ENCODE results near the gene FGL2. TPM values are rescaled to one million over a fixed set of nuclear protein-coding genes. Genes with fewer than 3 reads are reported as not detected.
"Not testable (repeated sequence)": the region's sequence is repeated elsewhere in the genome, so short reads cannot be mapped to it uniquely, and the experiment has no call there.

Gene FGL2
- total RNA-seq, 4 donors from 2014 or later = 1.7 to 5.8 (median 5.4) TPM

GRCh38 chr7:77157446-77157845 is 42.2 kb downstream of the FGL2 start:
- intact Hi-C loops (cut with DNase I; ENCODE audit: low total_unique reads) (no loop called here), in situ Hi-C loops (cut with MboI; ENCODE audit: low sequenced_read_pairs in 4 of 4) (no loop called here)
- TF ChIP-seq, protein P1, sequence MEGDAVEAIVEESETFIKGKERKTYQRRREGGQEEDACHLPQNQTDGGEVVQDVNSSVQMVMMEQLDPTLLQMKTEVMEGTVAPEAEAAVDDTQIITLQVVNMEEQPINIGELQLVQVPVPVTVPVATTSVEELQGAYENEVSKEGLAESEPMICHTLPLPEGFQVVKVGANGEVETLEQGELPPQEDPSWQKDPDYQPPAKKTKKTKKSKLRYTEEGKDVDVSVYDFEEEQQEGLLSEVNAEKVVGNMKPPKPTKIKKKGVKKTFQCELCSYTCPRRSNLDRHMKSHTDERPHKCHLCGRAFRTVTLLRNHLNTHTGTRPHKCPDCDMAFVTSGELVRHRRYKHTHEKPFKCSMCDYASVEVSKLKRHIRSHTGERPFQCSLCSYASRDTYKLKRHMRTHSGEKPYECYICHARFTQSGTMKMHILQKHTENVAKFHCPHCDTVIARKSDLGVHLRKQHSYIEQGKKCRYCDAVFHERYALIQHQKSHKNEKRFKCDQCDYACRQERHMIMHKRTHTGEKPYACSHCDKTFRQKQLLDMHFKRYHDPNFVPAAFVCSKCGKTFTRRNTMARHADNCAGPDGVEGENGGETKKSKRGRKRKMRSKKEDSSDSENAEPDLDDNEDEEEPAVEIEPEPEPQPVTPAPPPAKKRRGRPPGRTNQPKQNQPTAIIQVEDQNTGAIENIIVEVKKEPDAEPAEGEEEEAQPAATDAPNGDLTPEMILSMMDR (IDR thresholded peaks at IDR 0.05 in 4 of 5, conservative IDR thresholded peaks at IDR 0.05 in 1 of 5) = no peak
- no peak for TF ChIP-seq POLR2A (IDR thresholded peaks at IDR 0.05)
- H3K27ac ChIP-seq = no peak overlapping the region
- DNase-seq = no peak
- no peaks in the 10 kb centered on the region for H3K27me3 ChIP-seq
- H3K36me3 ChIP-seq = no peaks in the 10 kb centered on the region
- no peak for ATAC-seq
- no peak overlapping the region for H3K4me3 ChIP-seq
- H3K9me3 ChIP-seq = no peaks in the 10 kb centered on the region
- H3K4me1 ChIP-seq = no peaks in the 10 kb centered on the region

GRCh38 chr7:77157034-77157433 is 42.6 kb downstream of the FGL2 start:
- in situ Hi-C loops (cut with MboI; ENCODE audit: low sequenced_read_pairs in 4 of 4); ATAC-seq; H3K4me1 ChIP-seq; H3K9me3 ChIP-seq; intact Hi-C loops (cut with DNase I; ENCODE audit: low total_unique reads); H3K27ac ChIP-seq; H3K27me3 ChIP-seq; DNase-seq; H3K36me3 ChIP-seq; H3K4me3 ChIP-seq: not testable (repeated sequence)

DNA sequence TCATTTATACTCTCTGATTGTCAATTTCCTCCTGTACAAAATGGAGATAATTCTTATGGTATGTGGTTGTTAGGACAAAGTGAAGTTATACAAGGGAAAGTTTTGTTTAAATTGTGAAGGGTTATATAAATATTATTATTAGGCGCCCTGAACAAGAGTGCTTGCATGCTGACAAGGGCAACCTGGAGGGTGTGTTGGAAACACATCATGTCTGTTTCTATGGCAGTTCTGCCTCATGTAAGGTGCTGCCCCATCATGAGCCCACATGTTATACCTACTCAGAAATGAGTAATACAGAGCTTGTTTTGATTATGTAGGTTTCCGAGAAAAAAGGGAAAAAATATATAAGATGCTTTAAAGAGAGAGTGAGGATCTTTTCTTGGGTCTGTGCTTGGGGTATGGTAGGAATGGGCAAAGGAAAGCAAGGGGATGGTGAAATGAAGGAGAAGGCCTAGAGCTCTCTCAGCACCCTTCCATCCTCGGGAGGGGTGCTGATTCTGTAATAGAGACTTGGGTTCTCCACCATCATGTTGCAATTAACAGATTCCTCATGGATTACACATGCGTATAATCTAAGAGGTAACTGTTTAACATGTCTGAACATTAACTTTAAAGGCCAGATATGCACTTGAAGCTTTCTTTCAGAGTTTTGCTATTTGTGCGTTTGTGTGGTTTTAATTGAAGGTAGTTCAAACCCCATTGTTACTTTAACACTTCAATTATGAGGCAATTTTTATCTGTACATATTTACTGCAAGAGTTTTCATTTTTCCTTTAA is 43.8 kb downstream of the FGL2 start:
- intact Hi-C loops (cut with DNase I; ENCODE audit: low total_unique reads); H3K9me3 ChIP-seq; DNase-seq; ATAC-seq; H3K4me1 ChIP-seq; H3K36me3 ChIP-seq; H3K27ac ChIP-seq; H3K4me3 ChIP-seq; in situ Hi-C loops (cut with MboI; ENCODE audit: low sequenced_read_pairs in 4 of 4); H3K27me3 ChIP-seq: not testable (repeated sequence)

DNA sequence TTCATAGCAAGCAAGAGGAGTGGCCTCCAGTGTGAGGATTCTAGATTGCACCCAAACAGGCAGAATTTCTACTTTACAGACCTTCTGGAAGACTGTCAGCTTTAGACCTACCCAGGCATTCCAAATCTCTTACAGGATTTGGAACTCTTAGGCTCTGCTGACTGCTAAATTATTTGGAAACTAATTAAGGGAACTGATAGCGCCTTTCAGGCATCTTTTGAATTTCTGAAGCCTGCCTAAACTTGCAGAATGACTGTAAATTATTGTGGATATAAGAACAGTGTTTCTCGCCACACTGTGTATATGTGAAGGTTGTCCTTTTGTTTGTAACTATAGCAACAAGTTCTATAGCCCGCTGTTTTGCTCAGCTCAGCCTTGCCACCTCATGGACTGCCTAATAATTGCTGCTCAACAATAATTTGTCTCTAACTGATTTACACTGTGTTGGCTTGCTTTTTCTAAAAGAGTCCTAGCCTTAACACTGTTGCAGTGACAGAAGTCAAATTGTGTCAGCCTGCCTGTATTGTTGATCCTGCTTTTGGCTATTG is 44.6 kb downstream of the FGL2 start:
- H3K36me3 ChIP-seq; DNase-seq; H3K27me3 ChIP-seq; in situ Hi-C loops (cut with MboI; ENCODE audit: low sequenced_read_pairs in 4 of 4); ATAC-seq; H3K4me1 ChIP-seq; H3K9me3 ChIP-seq; intact Hi-C loops (cut with DNase I; ENCODE audit: low total_unique reads); H3K4me3 ChIP-seq; H3K27ac ChIP-seq: not testable (repeated sequence)

DNA sequence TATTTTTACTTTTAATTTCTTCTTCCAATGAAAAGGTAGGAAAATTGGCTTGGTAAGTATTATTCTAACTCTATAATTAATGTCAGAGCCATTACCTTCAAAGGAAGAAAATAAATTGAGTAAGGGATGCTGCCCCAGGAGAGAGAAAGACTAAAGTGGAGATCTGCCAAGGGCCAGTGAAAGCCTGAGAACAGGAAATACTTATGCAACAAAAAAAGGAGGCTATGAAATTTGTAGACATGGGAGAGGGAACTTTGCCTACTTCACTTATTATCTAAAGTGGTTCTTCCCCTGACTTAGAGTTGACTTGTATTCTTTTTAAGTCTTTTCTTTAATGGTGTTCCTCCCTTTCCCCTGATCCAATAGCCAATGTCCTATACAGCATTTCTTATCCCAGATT is 47.4 kb downstream of the FGL2 start:
- intact Hi-C loops (cut with DNase I; ENCODE audit: low total_unique reads); ATAC-seq; in situ Hi-C loops (cut with MboI; ENCODE audit: low sequenced_read_pairs in 4 of 4): not testable (repeated sequence)

More for the DNA sequence above, 47.4 kb downstream of the FGL2 start:
- not testable (repeated sequence) for DNase-seq, H3K9me3 ChIP-seq, H3K36me3 ChIP-seq, H3K27ac ChIP-seq, H3K27me3 ChIP-seq, H3K4me1 ChIP-seq, H3K4me3 ChIP-seq

Other genes with a start within 250 kb of the FGL2 start
- gene SPDYE17, start 167.5 kb downstream of the FGL2 start, total RNA-seq = not detected
- gene SPDYE18, start 137.3 kb downstream of the FGL2 start, total RNA-seq = 1 to 10 TPM in 1 of 4 donors, under 1 TPM in 1, not detected in 2; 0.32 to 3.0 TPM
- 1 to 10 TPM; 1.4 to 4.3 (median 2.8) TPM for gene CCDC146, start 77.2 kb downstream of the FGL2 start, total RNA-seq
- gene GSAP, start 216.5 kb upstream of the FGL2 start, total RNA-seq = 1 to 10 TPM; 1.2 to 8.3 (median 2.5) TPM